GM21717 (cell line): Measurements from ENCODE around the gene SNAP29.
"Not testable (repeated sequence)": the region's sequence is repeated elsewhere in the genome, so short reads cannot be mapped to it uniquely, and the experiment has no call there.

ENCODE experiments used
- ATAC-seq: cut with Tn5 transposase; IDR thresholded peaks from one replicate; pipeline ENCODE4 v1.9.1; 2021; ENCODE audit warnings: mild to moderate bottlenecking, moderate library complexity; ENCODE audit not compliant: unreplicated experiment

The SNAP29 gene

DNA sequence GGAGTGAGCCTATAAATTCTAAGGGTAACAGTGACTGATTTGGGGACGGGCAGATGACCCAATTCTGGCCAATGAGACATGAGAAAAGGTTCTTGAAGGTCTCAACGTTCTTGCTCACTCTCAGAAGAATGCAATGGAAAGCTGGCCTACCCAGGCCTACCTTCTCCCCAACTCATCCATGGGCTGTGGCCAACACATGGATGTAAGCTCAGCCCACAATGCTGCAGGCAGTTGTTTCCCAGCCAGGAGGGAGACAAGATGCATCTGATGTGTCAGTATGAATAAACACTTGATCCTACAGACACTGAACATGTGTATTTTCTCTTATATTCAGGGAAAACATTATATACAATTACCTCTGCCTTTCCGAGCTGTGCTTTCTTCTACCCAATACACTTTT is 24.6 kb upstream of the SNAP29 start:
- no peak for ATAC-seq

DNA sequence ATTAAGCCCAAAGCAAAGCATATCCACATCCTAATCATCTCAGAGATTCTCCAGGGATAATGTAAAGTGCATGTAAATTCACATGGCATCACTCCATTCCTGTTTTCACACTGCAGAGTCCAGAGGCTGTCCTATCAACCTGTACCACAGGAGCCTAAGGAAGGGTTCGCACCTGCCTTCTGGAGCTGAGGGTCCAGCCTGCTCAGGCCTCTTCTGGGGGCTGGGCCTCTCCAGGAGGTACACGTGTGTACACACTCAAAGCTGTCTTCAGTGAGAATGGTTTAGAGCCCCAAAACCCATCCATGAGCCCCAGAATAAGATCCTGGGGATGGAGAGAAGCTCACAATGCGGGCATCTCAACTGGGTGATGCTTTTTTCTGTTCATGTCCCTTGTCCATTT is 24.1 kb upstream of the SNAP29 start:
- no peak for ATAC-seq

DNA sequence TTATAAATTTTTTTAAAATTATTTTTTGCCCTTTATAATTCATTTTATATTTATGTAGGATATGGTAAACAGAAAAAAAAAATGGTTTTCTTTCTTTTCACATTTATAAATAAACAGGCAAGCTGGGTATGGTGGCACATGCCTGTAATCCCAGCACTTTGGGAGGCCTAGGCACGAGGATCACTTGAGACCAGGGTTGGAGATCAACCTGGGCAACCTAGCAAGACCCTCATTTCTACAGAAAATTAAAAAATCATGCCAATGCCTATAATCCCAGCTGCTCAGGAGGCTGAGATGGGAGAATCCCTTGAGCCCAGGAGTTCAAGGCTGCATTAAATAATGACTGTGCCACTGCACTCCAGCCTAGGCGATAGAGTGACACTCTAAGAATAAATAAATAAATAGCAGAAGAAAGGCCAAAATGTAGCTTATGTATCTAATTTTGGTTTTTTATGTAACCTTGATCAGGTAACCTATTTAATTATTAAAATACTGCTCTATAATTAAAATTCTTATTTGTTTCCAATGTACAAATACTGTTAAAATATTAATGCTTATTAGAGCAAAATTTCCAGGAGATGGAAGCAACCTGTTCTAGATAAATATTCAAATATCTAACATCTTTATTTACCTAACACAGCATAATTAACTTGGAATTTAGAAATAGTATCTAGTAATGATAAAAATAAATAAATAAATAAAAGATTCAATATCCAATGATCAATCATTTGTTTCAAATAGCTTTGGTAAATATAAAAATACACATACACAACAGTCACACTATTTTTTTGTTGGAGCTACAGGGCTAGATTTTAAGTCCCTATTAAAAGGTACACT is 21.6 kb upstream of the SNAP29 start:
- ATAC-seq, result no peak

DNA sequence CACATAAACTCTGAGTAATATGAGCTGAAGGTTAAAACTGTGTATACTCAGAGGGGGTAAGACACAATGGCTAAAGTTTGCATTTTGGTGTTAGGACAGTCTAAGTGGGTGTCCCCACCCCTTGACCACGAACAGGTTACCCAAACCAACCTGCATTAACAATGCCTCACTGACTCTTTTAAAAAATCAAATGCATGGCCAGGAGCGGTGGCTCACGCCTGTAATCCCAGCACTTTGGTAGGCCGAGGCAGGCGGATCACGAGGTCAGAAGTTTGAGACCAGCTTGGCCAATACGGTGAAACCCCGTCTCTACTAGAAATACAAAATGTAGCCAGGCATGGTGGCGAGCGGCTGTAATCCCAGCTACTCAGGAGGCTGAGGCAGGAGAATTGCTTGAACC is 19.5 kb upstream of the SNAP29 start:
- ATAC-seq, result not testable (repeated sequence)

DNA sequence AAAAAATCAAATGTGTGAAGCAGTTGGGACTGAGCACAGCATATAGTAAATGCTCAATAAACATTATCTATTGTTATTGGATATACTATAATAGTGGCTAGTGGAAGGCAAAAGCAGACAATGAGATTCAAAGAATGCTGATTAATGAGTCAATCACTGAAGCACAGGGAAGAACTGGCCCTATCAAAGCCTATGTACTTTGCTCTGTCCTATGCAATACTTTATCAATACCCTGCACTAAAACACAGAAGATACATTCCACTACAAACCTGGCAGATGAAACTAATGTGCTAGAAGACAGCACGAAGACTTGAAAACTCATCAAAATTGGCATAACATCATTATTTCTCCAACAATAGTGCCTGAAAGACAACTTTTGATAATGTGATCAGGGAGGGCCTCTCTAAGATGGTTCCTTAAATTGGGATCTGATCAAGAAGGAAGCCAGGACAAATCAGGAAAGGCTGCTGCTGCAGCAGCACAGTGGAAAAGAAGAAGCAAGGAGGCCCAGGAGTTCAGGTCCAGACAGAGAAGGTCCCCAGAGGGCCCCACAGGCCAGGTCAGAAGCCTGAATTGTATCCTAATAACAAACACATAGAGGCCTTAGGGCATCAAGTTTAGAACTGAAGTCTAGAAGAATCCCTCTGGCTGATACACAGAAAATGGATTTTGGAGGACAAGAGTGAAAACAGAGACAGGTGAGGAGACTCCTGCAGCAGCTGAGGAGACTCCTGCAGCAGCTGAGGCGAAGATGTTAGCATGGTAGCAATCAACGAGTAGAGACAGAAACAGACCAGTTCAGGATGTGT is 18.8 kb upstream of the SNAP29 start:
- ATAC-seq, result no peak

GRCh38 chr22:20840646-20841371 is 18.0 kb upstream of the SNAP29 start:
- ATAC-seq, result no peak

DNA sequence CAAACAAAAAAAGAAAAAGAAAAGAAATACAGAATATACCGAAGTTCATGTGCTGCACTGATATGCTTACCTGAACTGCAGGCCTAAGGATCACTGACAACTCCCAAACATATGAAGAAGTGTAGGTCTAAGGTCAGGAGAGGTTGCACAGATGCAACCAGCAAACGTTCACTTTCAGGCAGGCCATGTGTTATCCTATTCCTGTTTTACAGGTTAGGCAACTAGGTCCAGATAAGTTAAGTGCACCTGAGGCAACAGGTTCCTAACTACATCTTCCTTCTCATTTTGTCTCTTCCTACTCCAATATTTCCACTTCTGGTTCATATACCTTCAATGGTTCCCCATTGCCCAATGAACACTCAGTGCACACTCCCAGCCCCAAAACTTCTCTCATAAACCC is 15.3 kb upstream of the SNAP29 start:
- ATAC-seq, result no peak

- ATAC-seq, result no peak
Observed at GRCh38 chr22:20844055-20845037, 14.5 kb upstream of the SNAP29 start.

DNA sequence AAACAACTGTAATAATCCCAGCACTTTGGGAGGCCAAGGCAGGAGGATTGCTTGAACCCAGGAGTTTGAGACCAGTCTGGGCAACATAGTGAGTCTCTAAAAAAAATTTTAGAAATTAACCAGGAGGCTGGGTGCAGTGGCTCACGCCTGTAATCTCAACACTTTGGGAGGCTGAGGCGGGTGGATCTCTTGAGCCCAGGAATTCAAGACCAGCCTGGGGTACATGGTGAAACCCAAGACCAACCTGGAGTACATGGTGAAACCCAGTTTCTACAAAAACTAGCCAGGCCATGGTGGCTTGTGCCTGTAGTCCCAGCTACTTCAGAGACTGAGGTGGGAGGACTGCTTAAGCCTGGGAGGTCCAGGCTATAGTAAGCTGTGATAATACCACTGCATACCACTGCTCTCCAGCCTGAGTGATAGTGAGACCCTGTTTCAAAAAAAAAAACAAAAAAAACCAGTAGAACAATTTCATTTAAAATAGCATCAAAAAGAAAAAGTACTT is 11.4 kb upstream of the SNAP29 start:
- no peak for ATAC-seq

DNA sequence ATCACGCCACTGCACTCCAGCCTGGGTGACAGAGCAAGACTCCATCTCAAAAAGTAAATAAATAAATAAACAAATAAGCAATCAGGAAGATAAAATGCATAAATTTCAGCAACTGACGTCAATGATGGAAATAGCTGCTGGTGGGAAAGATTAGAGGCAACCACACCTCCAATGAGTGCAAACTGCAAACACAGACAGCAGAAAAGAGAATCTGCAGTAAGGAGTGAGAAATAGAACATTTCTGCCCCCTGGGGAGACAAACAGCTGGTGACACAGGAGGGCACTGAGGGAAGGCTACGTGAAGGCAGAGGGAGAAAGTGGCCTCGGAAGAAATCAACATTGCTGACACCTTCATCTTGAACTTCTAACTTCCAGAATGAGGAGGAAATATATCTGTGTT is 6.7 kb upstream of the SNAP29 start:
- ATAC-seq, result no peak

DNA sequence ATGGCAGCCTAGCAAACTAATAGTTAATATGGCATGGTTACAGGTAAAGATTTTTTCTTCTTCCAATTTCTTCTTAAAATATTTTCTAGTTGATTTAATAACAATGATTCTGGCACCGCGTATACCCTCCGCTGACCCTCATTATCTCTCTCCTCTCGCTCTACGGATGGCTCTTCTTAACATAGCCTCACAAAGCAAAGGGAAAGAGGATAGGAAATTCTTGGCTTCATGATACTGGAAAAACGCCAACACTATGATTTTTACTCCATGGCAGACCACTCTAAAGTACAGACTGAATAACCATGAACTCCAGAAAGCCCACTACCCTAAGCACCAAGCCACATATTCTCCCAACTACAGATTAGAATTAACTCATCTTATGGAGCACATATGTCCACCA is 6.3 kb upstream of the SNAP29 start:
- no peak for ATAC-seq

GRCh38 chr22:20853236-20853660 is 5.6 kb upstream of the SNAP29 start:
- no peak for ATAC-seq

- no peak for ATAC-seq
Observed at GRCh38 chr22:20857247-20857643, 1.6 kb upstream of the SNAP29 start.

GRCh38 chr22:20857838-20858614 is 781 bp upstream of the SNAP29 start:
- peak; percentile 39 for ATAC-seq

DNA sequence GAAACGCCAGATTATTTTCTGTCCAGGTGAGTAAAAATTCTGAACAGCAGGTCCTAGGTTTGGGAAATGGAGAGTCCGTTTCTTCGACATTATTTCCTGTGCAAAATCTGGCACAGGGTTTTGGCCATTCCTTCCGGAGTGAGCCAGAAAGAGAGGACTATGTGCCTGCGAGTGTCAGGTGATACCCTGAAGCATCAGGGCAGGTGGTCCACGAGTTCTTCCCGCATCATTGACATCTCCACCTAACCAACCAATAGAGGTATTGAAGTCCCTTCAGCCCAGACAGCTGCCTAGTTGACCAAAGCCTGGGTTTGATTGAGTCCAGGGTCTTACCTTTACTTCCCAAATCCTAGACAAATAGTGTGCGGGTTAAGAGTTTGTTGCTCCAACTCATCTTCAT is 808 bp downstream of the SNAP29 start:
- ATAC-seq, result no peak

DNA sequence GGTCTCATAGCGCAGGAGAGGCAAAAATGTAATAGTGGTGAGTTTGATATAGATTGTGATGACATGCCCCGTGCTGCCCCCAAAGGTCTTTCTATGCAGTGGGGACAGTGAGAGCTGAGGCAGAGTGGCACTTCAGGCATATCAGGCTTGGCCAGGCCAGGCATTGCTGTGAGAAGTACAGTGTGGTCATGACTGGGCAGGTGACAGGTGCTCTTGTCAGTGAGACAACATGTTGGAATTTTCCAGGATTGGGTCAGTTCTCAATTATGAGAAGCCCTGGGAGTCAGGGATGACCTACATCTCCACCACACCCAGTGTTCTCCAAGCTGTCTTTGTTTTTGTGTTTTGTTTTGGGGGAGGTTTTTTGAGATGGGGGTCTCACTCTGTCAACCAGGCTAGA is 3.7 kb downstream of the SNAP29 start:
- no peak for ATAC-seq

- ATAC-seq, result no peak
Observed at GRCh38 chr22:20863366-20863765, 4.6 kb downstream of the SNAP29 start.

DNA sequence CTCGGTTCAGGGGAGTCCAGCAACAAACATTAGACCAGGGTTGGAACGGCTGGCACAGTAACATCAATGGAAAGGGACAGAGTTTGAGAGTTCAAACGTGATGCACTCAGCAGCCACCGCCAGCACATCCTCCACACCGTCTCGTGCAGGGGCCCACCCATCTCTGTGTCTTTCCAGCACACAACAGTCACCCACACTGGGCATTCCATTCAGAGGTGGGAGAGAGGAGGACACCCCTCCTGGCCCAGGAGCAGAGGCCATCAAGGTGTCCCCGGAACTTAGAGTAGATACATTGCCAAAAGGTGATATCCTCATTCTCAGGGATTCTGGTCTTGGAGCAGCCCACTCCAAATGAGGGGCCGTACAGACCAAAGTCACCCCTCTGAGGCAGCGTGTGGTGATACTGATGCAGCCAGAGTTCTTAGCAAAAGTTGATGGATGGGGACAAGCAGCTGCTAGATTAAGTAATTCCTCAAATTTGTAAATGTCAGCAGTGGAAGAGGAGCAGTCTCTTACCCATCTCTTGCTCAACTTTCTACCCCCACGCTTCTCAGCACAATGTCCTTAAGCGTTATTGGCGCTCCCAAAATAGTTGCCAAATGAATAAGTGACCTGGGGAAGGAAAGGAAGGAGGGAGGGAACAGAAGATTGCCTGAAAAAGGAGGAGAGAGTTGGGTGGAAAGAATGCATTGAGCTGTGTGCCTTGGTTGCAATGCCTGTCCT is 5.5 kb downstream of the SNAP29 start:
- ATAC-seq, result no peak

DNA sequence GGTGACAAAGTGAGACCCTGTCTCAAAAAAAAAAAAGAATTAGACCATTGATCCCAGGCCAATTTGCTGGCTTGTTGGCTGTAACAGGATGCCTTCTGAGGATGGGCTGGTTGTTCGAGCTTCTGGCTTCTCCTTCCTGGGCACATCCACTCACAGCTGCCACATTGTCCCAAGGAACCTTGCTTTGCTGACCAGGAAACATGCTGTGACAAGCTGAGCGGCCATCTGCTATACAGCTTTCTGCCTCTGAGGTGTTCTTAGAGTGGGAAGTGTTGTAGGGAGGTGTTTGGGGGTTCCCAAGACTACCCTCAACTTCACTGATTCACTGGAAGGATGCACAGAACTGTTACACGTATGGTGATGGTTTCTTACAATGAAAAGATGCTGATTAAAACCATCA is 6.5 kb downstream of the SNAP29 start:
- no peak for ATAC-seq
